PC-3 (cell line): Measurements from ENCODE around the gene CFAP57. TPM values are rescaled to one million over a fixed set of nuclear protein-coding genes. Genes with fewer than 3 reads are reported as not detected.

Source experiments
- ATAC-seq: fragments of 200-7000 bp; cut with Tn5 transposase; 2 replicates; pipeline ENCODE4 v1.9.1; 2020; ENCODE audit warnings: mild to moderate bottlenecking, moderate library complexity
- BruUV-seq: library from RNA; stranded (reverse); fragments of 400-500 nt; replicated peaks from 2 replicates; lab custom pipeline; 2021; lab: Mats Ljungman, UMichigan
- CTCF ChIA-PET: fragments of 300-600 bp; sonication (Branson Sonifier 250); formaldehyde crosslinking; loops from one replicate; lab custom pipeline; 2022; ENCODE audit warnings: antibody characterized with exemption; lab: Charles Lee
- POLR2A ChIA-PET: fragments of 300-600 bp; sonication (Branson Sonifier 250); formaldehyde crosslinking; loops from one replicate; lab custom pipeline; 2022; ENCODE audit warnings: antibody characterized with exemption; ENCODE audit not compliant: unreplicated experiment; lab: Charles Lee
- DNase-seq: peaks from one replicate; pipeline ENCODE4 v3.0.0-alpha.2; 2015
- H2AFZ ChIP-seq: fragments of 300-600 bp; sonication (generic); 2 replicates; pipeline ENCODE4 v1.6.0; 2016; ENCODE audit warnings: antibody characterized with exemption, low read length
- H3F3A ChIP-seq: fragments of 300-600 bp; sonication (generic); one replicate; pipeline ENCODE4 v1.6.0; 2017; ENCODE audit warnings: antibody characterized with exemption, low read length, control low read depth, mild to moderate bottlenecking; ENCODE audit not compliant: unreplicated experiment
- H3K27ac ChIP-seq: fragments of 300-600 bp; sonication (generic); 2 replicates; pipeline ENCODE4 v1.5.1; 2016; ENCODE audit warnings: mild to moderate bottlenecking, low read length
- H3K27me3 ChIP-seq: fragments of 300-600 bp; sonication (generic); 2 replicates; pipeline ENCODE4 v1.6.1; 2016; ENCODE audit warnings: low read length, mixed read lengths
- H3K36me3 ChIP-seq: fragments of 300-600 bp; sonication (generic); 2 replicates; pipeline ENCODE4 v1.6.1; 2016; ENCODE audit warnings: low read depth, mixed run types, low read length, mixed read lengths
- H3K4me1 ChIP-seq: fragments of 300-600 bp; sonication (generic); 2 replicates; pipeline ENCODE4 v1.5.1; 2016; ENCODE audit warnings: low read length; ENCODE audit not compliant: insufficient read depth
- H3K4me2 ChIP-seq: fragments of 300-600 bp; sonication (generic); 2 replicates; pipeline ENCODE4 v1.6.0; 2016; ENCODE audit warnings: low read length
- H3K4me3 ChIP-seq: fragments of 300-600 bp; sonication (generic); 2 replicates; pipeline ENCODE4 v1.5.1; 2016; ENCODE audit warnings: mild to moderate bottlenecking, low read length, mixed read lengths
- H3K79me2 ChIP-seq: fragments of 300-600 bp; sonication (generic); 2 replicates; pipeline ENCODE4 v1.6.1; 2017; ENCODE audit warnings: low read length, mixed read lengths
- H3K9ac ChIP-seq: fragments of 300-600 bp; sonication (generic); 2 replicates; pipeline ENCODE4 v1.6.0; 2016; ENCODE audit warnings: mild to moderate bottlenecking, low read length
- H3K9me2 ChIP-seq: fragments of 300-600 bp; sonication (generic); replicated peaks from 2 replicates; pipeline ENCODE4 v1.6.1; 2016; ENCODE audit warnings: mixed run types, low read length, mixed read lengths
- H3K9me3 ChIP-seq: fragments of 300-600 bp; sonication (generic); 2 replicates; pipeline ENCODE4 v1.6.1; 2016; ENCODE audit warnings: low read length, mixed read lengths
- H4K20me1 ChIP-seq: fragments of 300-600 bp; sonication (generic); 2 replicates; pipeline ENCODE4 v1.6.1; 2016; ENCODE audit warnings: low read length, mixed read lengths
- CTCF ChIP-seq: fragments of 300-600 bp; sonication (generic); conservative IDR thresholded peaks from 2 replicates; pipeline ENCODE4 v1.5.1; 2017; ENCODE audit warnings: antibody characterized with exemption, low read depth, mild to moderate bottlenecking, low read length
- EZH2 ChIP-seq: fragments of 300-600 bp; sonication (generic); IDR thresholded peaks from one replicate; pipeline ENCODE4 v1.6.1; 2017; ENCODE audit warnings: antibody characterized with exemption, mild to moderate bottlenecking, low read length; ENCODE audit not compliant: unreplicated experiment
- EZH2phosphoT487 ChIP-seq: fragments of 300-600 bp; sonication (generic); IDR thresholded peaks from 2 replicates; pipeline ENCODE4 v1.6.1; 2018; ENCODE audit warnings: mild to moderate bottlenecking, antibody characterized with exemption, low read length, borderline replicate concordance
- intact Hi-C: fragments of 100-400 bp; cut with micrococcal nuclease; formaldehyde crosslinking; loops from 2 replicates; pipeline ENCODE4 v1.9.0; 2023
- total RNA-seq: library from RNA; depleted of rRNA; stranded (reverse); fragments of >200 nt; gene quantifications from 2 replicates; pipeline ENCODE4 v1.2.3, GENCODE V29; 2014

The CFAP57 gene
- total RNA-seq, 1 experiment from 2014 or later: 1.2 TPM

DNA sequence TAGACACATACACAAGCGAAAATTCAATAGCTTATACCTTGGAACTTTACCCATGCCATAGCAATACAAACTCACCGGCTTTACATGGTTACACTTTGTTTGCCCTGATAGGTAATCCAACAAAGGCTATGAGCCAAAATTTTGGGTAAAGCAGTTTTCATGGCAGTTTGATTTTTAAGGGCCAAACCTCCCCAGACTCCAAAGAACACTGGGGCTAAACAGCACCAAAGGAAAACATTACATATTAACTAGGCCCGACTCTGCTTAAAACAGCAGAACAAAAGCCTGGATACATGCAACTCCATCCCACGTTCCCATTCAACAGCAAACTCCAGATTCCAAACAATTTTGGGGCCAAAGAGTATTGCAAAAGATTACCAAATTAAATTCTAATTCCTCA lies 93.3 kb downstream of the CFAP57 start:
- no peaks in the 10 kb centered on the region for H3K27me3 ChIP-seq
- no TSS peak for BruUV-seq
- intact Hi-C loops: no loop called here
- no peak for TF ChIP-seq CTCF
- no peak for TF ChIP-seq EZH2phosphoT487
- TF ChIP-seq EZH2: no peak
- ChIA-PET POLR2A (no interaction called here), CTCF (no interaction called here)
- H3K27ac ChIP-seq: no peak overlapping the region
- peaks cover 13% of the 10 kb centered on the region for H3K9me3 ChIP-seq
- no peak for DNase-seq
- H3F3A ChIP-seq: no peaks in the 10 kb centered on the region
- no peak overlapping the region for H2AFZ ChIP-seq
- no peaks in the 10 kb centered on the region for H4K20me1 ChIP-seq
- no peak overlapping the region for H3K9ac ChIP-seq
- peaks cover 2% of the 10 kb centered on the region; the same call in 1 of the 2 replicates for H3K36me3 ChIP-seq
- peaks cover 6% of the 10 kb centered on the region for H3K4me1 ChIP-seq
- ATAC-seq: no peak
- H3K4me2 ChIP-seq: no peak overlapping the region
- H3K9me2 ChIP-seq: no peaks in the 10 kb centered on the region
- H3K79me2 ChIP-seq: no peaks in the 10 kb centered on the region
- no peak overlapping the region for H3K4me3 ChIP-seq

DNA sequence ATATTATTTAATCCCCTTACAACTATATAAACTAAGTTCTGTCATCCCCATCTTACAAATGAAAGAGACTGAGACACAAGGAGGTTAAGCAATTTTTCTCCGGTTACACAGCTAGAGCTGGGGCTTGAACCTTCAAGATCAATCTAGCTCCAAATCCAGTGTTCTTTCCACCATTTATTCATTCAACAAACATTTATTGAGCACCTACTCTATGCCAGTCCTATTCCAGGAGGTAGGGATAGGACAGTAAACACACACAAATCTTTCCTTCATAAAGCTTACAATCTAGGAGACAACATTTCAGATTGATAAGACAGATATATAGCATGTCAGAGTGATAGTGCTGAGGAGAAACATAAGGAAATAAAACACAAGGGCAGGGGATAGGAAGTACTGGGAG lies 94.8 kb downstream of the CFAP57 start:
- H3K4me1 ChIP-seq: peaks cover 9% of the 10 kb centered on the region
- H3K27ac ChIP-seq: no peak overlapping the region
- TF ChIP-seq EZH2phosphoT487 (no peak), CTCF (no peak), EZH2 (no peak)
- no peaks in the 10 kb centered on the region for H3K79me2 ChIP-seq
- intact Hi-C loops: no loop called here
- POLR2A ChIA-PET: no interaction called here
- no peaks in the 10 kb centered on the region for H3K27me3 ChIP-seq
- no peak overlapping the region for H3K9ac ChIP-seq
- no peak overlapping the region for H2AFZ ChIP-seq
- H4K20me1 ChIP-seq: no peaks in the 10 kb centered on the region
- peaks cover 2% of the 10 kb centered on the region; the same call in 1 of the 2 replicates for H3K36me3 ChIP-seq
- CTCF ChIA-PET: no interaction called here
- DNase-seq (no peak), ATAC-seq (no peak)
- BruUV-seq: no TSS peak
- H3K4me2 ChIP-seq: no peak overlapping the region
- no peaks in the 10 kb centered on the region for H3K9me2 ChIP-seq
- peaks cover 13% of the 10 kb centered on the region for H3K9me3 ChIP-seq
- H3K4me3 ChIP-seq: no peak overlapping the region
- no peaks in the 10 kb centered on the region for H3F3A ChIP-seq

- TF ChIP-seq EZH2: no peak
- no peak for TF ChIP-seq EZH2phosphoT487
- TF ChIP-seq CTCF: no peak
- Histone ChIP-seq H3K9me2 (no peaks in the 10 kb centered on the region), H3K9ac (no peak overlapping the region), H3K27me3 (no peaks in the 10 kb centered on the region), H3K79me2 (no peaks in the 10 kb centered on the region), H3F3A (no peaks in the 10 kb centered on the region), H4K20me1 (no peaks in the 10 kb centered on the region), H3K27ac (no peak overlapping the region), H3K4me2 (no peak overlapping the region), H3K4me3 (no peak overlapping the region), H3K4me1 (peaks cover 9% of the 10 kb centered on the region), H2AFZ (no peak overlapping the region), H3K36me3 (peaks cover 2% of the 10 kb centered on the region; the same call in 1 of the 2 replicates), H3K9me3 (peaks cover 13% of the 10 kb centered on the region)
- BruUV-seq: no TSS peak
- ChIA-PET CTCF (no interaction called here), POLR2A (no interaction called here)
- ATAC-seq (no peak), DNase-seq (no peak)
- intact Hi-C loops: no loop called here
These were observed 95.2 kb downstream of the CFAP57 start for GRCh38 chr1:43267291-43267805.
